ENCODE results near the gene IFNA8.
"Not testable (repeated sequence)": the region's sequence is repeated elsewhere in the genome, so short reads cannot be mapped to it uniquely, and the experiment has no call there.

The IFNA8 gene

DNA sequence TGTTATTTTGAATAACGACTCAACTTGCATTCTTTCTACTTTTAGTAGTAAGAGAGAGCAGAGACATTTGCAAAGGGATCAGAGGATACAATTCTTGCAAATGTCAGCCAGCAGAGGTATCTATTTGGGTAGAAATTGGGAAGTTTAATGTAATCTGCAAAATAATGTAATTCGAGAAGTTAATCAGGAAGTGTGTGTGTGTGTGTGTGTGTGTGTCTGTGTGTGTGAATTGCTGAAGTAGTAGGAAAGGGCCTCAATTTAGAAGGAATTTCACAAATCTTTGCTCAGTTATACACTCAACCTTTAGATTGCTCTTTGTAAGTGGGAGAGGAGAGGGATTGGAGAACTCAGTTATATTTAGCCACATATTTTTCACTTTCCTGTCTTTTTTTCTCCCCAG is 20.3 kb downstream of the IFNA8 start:
- DNase-seq (ENCODE audit: low spot score) = no peak

DNA sequence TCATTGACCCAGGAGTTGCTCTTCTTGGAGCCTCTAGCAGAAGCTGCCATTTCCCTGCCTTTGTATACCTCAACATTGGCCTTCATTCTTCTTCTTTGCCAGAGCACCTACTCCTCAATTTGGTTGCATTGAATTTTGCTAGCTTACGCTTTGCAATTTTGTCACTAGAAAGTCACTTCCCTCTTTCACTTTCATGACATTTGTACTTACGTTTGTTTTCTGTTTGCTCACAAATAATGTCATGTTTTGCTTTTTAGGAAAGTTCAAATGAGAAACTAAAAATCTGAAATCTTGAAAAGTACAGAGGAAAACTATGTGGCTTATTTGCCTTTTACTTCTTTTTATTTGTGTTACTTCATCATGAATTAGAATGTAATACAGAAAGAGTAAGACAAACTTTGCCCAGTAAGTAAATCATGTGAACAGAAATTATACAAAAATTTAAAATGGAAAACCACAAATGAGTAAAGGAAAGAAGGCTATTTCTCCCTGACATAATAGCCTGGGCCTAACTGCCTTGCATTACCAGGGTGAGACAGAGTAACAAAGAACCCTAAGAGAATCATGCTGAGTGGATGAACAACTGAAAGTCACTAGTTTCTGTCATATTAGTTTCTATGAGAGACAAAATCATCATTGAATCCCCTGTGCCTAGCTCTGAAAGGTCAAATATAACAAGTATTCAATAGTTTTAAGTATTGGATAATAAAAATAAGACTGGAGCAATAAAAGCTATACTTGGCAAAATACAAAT is 23.9 kb downstream of the IFNA8 start:
- DNase-seq (ENCODE audit: low spot score) = no peak

DNA sequence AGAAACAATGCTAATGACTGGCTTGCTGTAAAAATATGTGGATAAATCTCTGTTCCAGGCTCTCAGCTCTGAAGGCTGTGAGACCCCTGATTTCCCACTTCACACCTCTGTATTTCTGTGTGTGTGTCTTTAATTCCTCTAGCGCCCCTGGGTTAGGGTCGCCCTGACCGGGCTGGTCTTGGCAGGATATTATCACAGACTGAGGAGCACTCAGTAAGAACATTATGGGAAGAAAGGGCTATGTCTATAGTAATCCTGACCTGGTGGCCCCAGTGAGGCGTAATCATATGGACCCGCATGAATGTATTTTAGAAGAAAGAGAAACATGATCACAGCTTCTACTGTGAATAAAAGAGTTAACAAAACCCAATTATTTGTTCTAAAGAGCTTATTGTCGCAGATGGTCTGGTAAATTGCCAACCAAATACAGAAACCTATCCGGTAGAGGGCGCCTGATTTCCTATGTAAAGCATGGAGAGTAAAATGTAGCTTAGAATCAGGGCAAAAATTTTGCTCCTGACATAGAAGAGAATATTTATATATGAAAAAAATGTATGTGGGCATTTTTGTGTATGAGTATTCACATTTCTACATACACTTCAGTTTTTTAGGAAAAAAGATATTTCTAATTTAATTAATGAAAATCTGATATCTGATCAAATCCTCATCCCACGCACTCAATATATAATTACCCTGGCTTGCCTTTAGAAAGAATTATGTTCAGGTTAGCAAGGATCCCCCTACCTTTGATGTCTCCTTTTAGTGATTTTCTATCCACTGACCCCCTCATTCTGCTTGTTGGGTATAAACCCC is 25.5 kb downstream of the IFNA8 start:
- peak; percentile 55 for DNase-seq (ENCODE audit: low spot score)

DNA sequence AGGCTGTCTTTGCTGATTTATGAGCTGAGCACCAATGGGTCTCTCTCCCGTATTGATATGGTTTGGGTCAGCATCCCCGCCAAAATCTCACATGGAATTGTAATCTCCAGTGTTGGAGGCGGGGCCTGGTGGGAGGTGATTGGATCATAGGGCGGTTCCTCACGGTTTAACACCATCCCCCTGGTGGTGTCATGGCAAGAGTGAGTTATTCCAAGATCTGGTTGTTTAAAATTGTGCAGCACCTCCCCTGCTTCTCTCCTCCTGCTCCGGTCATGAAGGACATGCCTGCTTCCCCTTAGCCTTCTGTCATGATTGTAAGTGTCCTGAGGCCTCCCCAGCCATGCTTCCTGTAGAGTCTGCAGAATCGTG is 26.1 kb downstream of the IFNA8 start:
- DNase-seq (ENCODE audit: low spot score) = not testable (repeated sequence)

DNA sequence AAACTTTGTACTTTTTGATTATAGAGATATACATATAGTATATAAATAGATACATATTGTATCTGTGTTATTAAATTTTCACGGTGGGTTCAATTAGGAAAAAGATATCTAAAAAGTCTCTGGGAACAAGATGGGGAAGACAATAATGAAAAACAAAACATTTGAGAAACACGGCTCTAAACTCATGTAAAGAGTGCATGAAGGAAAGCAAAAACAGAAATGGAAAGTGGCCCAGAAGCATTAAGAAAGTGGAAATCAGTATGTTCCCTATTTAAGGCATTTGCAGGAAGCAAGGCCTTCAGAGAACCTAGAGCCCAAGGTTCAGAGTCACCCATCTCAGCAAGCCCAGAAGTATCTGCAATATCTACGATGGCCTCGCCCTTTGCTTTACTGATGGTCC is 31.2 kb downstream of the IFNA8 start, which contains the start of gene IFNA1:
Gene IFNA1, plus strand, starts transcription at position 301 of the 400 bp plus-strand sequence. Its CDS starts 69 bp downstream, at position 370.
- no peak for DNase-seq (ENCODE audit: low spot score)

DNA sequence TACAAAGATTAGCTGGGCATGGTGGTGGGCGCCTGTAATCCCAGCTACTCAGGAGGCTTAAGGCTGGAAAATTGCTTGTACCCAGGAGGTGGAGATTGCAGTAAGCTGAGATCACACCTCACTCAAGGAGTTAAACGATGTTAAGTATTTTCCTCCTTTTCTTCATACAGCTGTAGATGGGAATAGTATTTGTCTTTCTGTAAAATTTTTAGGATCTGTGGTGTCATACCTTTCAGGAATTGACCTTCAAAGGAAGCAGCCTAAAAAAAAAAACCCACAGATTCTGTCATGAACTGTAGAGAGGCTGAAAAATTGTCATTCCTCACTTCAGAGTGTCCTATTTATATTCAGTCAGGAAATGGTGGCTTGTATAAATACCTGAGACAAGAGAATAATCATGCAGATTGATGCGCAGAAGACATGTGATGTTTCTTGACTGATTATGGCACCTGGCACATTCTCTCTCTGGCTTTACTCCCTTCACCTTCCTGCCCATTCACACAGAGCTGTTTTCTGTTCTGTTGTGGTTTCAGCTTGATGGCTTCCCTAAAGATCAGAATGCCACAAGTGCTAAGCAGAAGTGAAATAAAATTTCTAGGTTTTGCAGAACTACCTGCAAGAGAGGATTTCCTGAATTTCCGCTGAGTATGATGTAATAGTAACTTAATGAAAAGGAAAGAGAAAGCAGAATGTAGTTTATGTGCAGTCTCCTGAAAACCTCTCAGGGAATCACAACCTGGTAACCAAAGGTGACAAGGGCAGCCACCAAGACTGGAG is 35.1 kb downstream of the IFNA8 start:
- no peak for DNase-seq (ENCODE audit: low spot score)

DNA sequence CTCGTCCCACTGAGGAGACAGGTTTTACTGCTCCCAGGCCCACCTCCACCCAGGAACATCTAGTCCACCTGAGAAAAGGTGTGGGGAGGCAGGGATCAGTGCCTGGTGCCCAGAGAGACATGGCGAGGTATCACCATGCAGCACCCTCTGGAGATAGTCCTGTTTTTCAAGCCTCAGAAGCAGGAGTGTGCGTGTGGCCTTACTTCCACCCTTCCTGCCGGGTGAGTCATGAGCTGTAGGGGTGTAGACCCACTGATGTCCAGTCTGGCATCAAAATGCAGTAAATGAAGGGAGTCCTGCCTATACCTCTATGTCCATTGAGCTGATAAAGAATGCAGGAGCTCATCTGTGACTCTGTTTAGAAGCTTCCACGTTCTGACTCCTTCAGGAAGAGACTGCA is 40.4 kb downstream of the IFNA8 start:
- DNase-seq (ENCODE audit: low spot score) = not testable (repeated sequence)

DNA sequence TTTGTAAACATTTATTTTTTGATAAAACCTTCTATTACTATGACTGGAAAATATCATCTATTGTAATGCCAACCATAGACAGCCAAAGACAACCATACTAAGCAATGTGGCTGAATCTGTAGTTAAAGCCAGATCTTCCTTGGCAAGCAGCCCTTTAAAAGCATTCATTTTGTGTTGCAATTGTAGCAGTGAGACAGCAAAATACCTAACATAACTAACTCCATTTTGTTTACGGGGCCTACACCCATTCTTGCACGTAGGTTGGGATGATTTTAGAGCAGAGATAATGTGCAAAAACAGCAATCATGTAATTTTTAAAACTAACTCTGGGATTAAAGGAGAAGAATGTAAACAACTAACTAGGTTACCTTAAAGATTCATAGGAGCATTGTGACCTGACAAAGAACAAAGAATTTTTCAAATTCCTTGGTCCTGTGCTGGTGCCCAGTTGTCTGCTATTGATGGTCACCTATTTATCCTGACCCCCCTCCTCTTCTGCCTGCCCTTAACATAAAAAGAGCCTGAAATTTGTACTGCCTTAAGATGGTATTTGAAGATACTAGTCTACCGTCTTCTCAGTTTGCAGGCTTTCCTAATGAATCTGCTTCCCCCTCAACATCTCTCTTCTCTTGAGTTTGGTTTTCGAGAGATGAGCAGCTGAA is 41.9 kb downstream of the IFNA8 start:
- no peak for DNase-seq (ENCODE audit: low spot score)

DNA sequence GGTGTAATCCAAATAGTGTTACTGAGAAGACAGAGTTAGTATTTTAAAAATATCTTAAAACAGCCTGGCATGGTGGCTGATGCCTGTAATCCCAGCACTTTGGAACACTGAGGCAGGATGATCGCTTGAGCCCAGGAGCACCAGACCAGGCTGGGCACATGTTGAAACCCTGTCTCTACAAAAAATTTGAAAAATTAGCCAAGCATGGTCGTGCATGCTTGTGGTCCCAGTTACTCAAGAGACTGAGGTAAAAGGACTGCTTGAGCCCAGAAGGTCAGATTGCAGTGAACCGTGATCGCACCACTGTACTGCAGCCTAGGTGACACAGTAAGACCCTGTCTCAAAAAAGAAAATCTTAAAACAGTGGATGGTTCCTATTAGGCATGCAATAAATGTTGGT is 43.8 kb downstream of the IFNA8 start:
- DNase-seq (ENCODE audit: low spot score) = no peak

DNA sequence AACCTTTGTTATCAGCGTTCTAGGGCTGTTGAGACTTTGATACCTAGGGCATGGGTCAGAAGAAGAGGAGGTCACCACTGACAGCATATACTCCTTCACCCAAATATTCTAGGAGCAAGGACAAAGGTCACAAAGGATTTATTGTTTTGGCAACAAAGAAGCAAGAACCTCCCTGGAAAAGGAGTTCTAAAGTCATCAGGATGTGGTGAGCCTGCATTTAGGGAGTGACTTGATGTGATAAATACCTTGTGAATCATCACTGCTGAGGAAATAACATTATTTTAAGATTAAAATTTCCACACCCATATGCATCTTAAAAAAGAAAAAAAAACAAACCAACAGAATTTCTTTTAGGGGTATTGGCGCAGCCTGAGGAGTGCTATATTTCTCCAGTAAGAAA is 45.2 kb downstream of the IFNA8 start:
- peak; percentile 76 for DNase-seq (ENCODE audit: low spot score)

DNA sequence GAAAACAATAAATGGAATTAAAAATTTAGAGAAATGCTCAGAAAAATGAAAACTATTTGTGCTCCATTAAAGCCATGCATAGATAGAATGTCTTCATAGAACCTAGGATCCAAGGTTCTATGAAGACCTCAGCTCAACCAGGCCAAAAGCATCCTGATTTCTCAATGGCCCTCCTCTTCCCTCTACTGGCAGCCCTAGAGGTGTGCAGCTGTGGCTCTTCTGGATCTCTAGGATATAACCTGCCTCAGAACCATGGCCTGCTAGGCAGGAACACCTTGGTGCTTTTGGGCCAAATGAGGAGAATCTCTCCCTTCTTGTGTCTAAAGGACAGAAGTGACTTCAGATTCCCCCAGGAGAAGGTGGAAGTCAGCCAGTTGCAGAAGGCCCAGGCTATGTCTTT is 46.4 kb downstream of the IFNA8 start:
- peak; percentile 44 for DNase-seq (ENCODE audit: low spot score)
